DND-41 (cell line): ENCODE data around the gene ATP2B3.

Experiments used
- ATAC-seq: fragments of 200-7000 bp; cut with Tn5 transposase; 3 replicates; pipeline ENCODE4 v1.9.1; 2021; ENCODE audit warnings: low read depth; ENCODE audit not compliant: insufficient read depth
- DNase-seq: peaks from one replicate; pipeline ENCODE4 v3.0.0-alpha.2; 2020
- H2AFZ ChIP-seq: 2 replicates; pipeline ENCODE4 v1.6.0; 2012; ENCODE audit warnings: low read depth, low read length
- H3K27ac ChIP-seq: 2 replicates; pipeline ENCODE4 v1.5.1; 2012; ENCODE audit warnings: low read length, inconsistent platforms
- H3K27me3 ChIP-seq: fragments of 200-600 bp; sonication (generic); 2 replicates; pipeline ENCODE4 v1.6.0; 2012; ENCODE audit warnings: low read length, mild to moderate bottlenecking, inconsistent platforms; ENCODE audit not compliant: insufficient read depth, poor library complexity
- H3K36me3 ChIP-seq: 2 replicates; pipeline ENCODE4 v1.5.1; 2012; ENCODE audit warnings: low read length, inconsistent platforms; ENCODE audit not compliant: insufficient read depth
- H3K4me1 ChIP-seq: 2 replicates; pipeline ENCODE4 v1.5.1; 2012; ENCODE audit warnings: mild to moderate bottlenecking, low read length; ENCODE audit not compliant: insufficient read depth
- H3K4me2 ChIP-seq: 2 replicates; pipeline ENCODE4 v1.6.0; 2012; ENCODE audit warnings: mild to moderate bottlenecking, moderate library complexity, low read length, inconsistent platforms; ENCODE audit not compliant: insufficient read depth
- H3K4me3 ChIP-seq, 2 experiments: fragments of 200-600 bp in 1 of 2; shearing (Covaris generic) in 1 of 2; 2 replicates each; pipeline ENCODE4 v1.5.1; 2012 to 2016; ENCODE audit warnings: inconsistent platforms in 2 of 2, low read length in 2 of 2, mild to moderate bottlenecking in 2 of 2, low read depth in 1 of 2, moderate library complexity in 1 of 2
- H3K79me2 ChIP-seq: 2 replicates; pipeline ENCODE4 v1.6.0; 2012; ENCODE audit warnings: low read length, inconsistent platforms; ENCODE audit not compliant: insufficient read depth
- H3K9ac ChIP-seq: 2 replicates; pipeline ENCODE4 v1.6.0; 2012; ENCODE audit warnings: low read depth, mild to moderate bottlenecking, inconsistent platforms, low read length, moderate library complexity
- H3K9me3 ChIP-seq: 2 replicates; pipeline ENCODE4 v1.5.1; 2012; ENCODE audit warnings: low read length, moderate library complexity, mild to moderate bottlenecking, inconsistent platforms; ENCODE audit not compliant: insufficient read depth, severe bottlenecking
- H4K20me1 ChIP-seq: 2 replicates; pipeline ENCODE4 v1.6.0; 2012; ENCODE audit warnings: low read length; ENCODE audit not compliant: insufficient read depth
- EZH2 ChIP-seq: IDR thresholded peaks from 3 replicates; pipeline ENCODE4 v1.6.1; 2012; ENCODE audit warnings: borderline replicate concordance, low read depth, mild to moderate bottlenecking, moderate library complexity, low read length, inconsistent platforms; ENCODE audit not compliant: severe bottlenecking
- TF ChIP-seq, protein P1 (sequence below): IDR thresholded peaks from 2 replicates; pipeline ENCODE4 v1.5.1; 2012; ENCODE audit warnings: borderline replicate concordance, low read length, moderate library complexity, mild to moderate bottlenecking; ENCODE audit not compliant: poor library complexity, severe bottlenecking; ENCODE audit errors: extremely low read depth

The ATP2B3 gene

DNA sequence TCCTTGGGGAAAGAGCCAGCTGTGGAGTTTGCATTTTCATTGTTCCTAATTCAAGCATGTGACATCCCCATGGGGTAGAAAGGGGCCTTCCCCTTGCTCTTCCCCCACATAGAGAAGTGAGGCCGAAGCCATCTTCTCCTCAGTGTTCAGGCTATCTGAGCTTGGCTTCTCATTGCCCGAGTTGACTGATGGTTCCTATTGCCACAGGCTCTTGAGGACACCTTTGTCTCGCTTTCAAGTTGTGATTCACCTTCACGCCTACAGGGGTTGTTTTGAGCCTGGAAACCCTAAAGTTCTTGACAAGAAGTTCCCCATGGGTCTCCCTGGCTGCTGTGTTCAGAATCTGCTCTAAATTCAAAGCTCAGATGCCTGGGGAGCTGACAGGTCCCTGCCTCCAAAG is 56.5 kb downstream of the ATP2B3 start:
- TF ChIP-seq, protein P1, sequence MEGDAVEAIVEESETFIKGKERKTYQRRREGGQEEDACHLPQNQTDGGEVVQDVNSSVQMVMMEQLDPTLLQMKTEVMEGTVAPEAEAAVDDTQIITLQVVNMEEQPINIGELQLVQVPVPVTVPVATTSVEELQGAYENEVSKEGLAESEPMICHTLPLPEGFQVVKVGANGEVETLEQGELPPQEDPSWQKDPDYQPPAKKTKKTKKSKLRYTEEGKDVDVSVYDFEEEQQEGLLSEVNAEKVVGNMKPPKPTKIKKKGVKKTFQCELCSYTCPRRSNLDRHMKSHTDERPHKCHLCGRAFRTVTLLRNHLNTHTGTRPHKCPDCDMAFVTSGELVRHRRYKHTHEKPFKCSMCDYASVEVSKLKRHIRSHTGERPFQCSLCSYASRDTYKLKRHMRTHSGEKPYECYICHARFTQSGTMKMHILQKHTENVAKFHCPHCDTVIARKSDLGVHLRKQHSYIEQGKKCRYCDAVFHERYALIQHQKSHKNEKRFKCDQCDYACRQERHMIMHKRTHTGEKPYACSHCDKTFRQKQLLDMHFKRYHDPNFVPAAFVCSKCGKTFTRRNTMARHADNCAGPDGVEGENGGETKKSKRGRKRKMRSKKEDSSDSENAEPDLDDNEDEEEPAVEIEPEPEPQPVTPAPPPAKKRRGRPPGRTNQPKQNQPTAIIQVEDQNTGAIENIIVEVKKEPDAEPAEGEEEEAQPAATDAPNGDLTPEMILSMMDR, result no peak
- no peak for TF ChIP-seq EZH2
- no peak for DNase-seq
- H3K4me3 ChIP-seq, result no peak overlapping the region
- H3K79me2 ChIP-seq, result no peaks in the 10 kb centered on the region
- no peaks in the 10 kb centered on the region; the same call in 1 of the 2 replicates for H3K4me1 ChIP-seq
- no peak overlapping the region for H3K4me2 ChIP-seq
- no peak for ATAC-seq
- no peaks in the 10 kb centered on the region for H3K36me3 ChIP-seq
- H3K27me3 ChIP-seq, result no peaks in the 10 kb centered on the region
- H3K9me3 ChIP-seq, result no peaks in the 10 kb centered on the region
- no peak overlapping the region for H3K9ac ChIP-seq
- no peak overlapping the region for H2AFZ ChIP-seq
- H4K20me1 ChIP-seq, result no peaks in the 10 kb centered on the region
- H3K27ac ChIP-seq, result no peak overlapping the region

DNA sequence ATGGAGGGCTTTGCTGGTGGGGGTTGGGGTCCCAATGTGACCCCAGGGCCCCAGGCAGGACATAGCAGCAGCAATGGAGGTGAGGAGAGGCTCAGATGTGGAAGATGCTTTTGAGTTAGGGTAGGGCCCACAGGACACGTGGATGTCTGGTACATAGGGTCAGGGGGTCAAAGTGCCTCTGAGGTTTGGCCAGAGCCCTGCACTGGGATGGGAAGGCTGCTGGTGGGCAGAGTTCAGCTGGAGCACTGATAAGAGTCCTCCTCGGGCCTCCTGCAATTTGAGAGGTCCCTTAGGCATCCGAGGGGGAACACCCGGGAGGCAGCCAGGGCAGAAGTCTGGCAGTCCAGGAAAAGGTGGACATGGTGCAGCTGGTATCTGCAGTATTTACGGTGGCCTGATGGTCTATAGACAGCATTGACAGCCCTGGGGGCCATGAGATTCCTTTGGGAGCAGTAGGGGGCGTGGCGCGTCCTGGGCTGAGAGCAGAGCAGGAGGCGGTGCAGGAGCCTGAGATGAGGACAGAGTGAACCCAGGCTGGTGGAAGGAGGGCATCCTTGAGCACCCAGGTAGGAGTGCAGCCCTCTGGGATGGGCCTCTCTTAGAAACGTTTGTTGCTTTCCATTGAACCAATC is 58.9 kb downstream of the ATP2B3 start:
- Histone ChIP-seq H3K27me3 (no peaks in the 10 kb centered on the region), H3K27ac (no peak overlapping the region), H2AFZ (no peak overlapping the region), H3K36me3 (no peaks in the 10 kb centered on the region), H3K4me2 (no peak overlapping the region), H3K9ac (no peak overlapping the region), H3K4me1 (no peaks in the 10 kb centered on the region; the same call in 1 of the 2 replicates), H3K9me3 (no peaks in the 10 kb centered on the region), H3K79me2 (no peaks in the 10 kb centered on the region), H3K4me3 (no peak overlapping the region), H4K20me1 (no peaks in the 10 kb centered on the region)
- DNase-seq (no peak), ATAC-seq (no peak)
- no peak for TF ChIP-seq EZH2
- TF ChIP-seq, protein P1, result no peak

DNA sequence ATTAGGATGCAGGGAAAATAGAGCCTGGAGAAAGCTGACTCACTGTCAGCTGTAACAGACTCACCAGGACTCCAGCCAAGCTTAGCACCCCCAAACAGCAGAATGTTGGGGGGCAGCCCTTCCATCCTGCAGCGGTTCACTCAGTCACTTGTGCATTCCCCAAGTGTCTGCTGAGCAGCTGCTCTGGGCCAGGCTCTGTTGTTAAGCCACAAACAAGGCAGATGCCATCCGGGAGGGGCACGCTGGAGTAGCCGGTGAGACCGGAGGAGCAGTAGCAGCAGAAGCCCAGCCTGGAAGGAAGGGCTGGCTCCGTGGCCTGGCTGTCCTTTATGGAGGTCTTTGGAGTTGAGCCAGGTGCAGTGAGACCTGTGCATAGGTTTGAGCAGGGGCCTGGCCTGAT is 59.5 kb downstream of the ATP2B3 start:
- Histone ChIP-seq H3K27me3 (no peaks in the 10 kb centered on the region), H3K27ac (no peak overlapping the region), H3K4me2 (no peak overlapping the region), H4K20me1 (no peaks in the 10 kb centered on the region), H3K9ac (no peak overlapping the region), H2AFZ (no peak overlapping the region), H3K4me3 (no peak overlapping the region), H3K79me2 (no peaks in the 10 kb centered on the region), H3K9me3 (no peaks in the 10 kb centered on the region), H3K36me3 (no peaks in the 10 kb centered on the region), H3K4me1 (no peaks in the 10 kb centered on the region)
- DNase-seq, result no peak
- ATAC-seq, result no peak
- no peak for TF ChIP-seq EZH2
- TF ChIP-seq, protein P1, result no peak

DNA sequence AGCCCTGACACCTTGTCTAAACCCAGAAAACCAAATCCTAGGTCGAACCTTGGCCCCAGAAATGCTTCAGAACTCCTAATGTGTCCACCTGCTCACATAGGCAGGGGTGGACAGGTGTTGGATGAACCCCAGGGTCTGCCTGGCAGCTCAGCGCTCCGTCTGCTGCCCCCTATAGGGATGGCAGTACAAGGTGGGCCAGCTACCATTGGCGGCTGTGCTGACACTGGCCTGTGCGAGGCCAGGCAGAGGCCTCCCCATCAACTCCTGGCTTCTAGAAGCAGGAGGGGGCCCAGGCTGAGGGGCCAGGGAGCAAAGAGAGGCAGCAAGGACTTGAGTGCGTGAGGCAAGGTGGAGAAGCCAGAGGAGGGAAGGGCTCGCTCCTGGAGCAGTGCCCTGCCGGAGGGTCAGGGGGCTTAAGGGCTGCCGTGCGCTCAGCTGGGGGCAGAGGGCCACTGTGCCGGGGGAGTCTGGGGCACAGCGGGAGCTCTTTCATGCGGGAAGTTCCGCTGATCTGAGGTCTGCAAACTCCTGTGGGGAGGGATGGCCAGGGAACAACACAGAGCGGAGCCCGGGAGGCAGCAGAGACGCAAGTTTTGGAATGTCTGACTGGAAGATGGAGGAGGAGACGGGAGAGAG is 60.9 kb downstream of the ATP2B3 start:
- Histone ChIP-seq H3K4me2 (no peak overlapping the region), H2AFZ (no peak overlapping the region), H3K9me3 (no peaks in the 10 kb centered on the region), H3K27ac (no peak overlapping the region), H3K9ac (no peak overlapping the region), H3K79me2 (no peaks in the 10 kb centered on the region), H3K4me3 (no peak overlapping the region), H3K4me1 (peaks cover 10% of the 10 kb centered on the region), H3K27me3 (no peaks in the 10 kb centered on the region), H3K36me3 (no peaks in the 10 kb centered on the region), H4K20me1 (no peaks in the 10 kb centered on the region)
- DNase-seq (no peak), ATAC-seq (no peak)
- TF ChIP-seq, protein P1, result no peak
- TF ChIP-seq EZH2, result no peak
